GM20000 (cell line): Measurements from ENCODE around the gene SEC14L1.

Source experiments
- DNase-seq: peaks from one replicate; pipeline ENCODE4 v3.0.0; 2012; ENCODE audit warnings: low spot score
- TF ChIP-seq, protein P1 (sequence below): IDR thresholded peaks from 2 replicates; pipeline ENCODE4 v1.5.1; 2012; ENCODE audit warnings: mild to moderate bottlenecking, control low read depth; ENCODE audit errors: extremely low read depth, missing control alignments

Gene SEC14L1

DNA sequence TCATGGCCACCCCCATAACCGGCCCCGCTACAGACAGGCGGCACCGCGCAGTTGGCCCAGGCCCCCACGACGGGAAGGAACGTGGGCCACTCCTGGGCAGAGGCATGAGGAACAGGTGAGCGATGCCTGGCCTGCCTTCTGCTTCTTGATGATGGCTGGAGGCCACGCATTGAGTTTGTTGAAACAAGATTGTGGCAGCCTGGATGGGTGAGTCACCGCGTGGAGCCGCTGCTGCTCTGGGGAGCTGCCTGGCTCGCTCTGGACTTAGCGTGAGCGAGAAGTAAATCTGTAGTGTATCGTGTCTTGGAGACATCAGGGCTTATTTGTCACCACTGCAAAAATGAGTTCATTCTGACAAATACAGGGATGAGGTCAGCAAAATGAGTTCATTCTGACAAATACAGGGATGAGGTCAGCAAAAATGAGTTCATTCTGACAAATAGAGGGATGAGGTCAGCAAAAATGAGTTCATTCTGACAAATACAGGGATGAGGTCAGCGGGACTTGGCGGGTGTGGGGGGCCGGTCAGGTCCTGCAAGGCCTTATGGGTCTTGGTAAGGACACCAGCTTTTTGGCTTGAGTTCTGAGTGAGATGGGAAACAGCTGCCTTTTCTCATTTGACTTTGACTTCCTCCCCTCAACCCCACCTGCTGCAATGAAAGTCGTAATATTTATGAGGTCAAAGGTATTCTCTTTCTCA lies 93.0 kb downstream of the SEC14L1 start:
- peak; percentile 77 for DNase-seq
- TF ChIP-seq, protein P1, sequence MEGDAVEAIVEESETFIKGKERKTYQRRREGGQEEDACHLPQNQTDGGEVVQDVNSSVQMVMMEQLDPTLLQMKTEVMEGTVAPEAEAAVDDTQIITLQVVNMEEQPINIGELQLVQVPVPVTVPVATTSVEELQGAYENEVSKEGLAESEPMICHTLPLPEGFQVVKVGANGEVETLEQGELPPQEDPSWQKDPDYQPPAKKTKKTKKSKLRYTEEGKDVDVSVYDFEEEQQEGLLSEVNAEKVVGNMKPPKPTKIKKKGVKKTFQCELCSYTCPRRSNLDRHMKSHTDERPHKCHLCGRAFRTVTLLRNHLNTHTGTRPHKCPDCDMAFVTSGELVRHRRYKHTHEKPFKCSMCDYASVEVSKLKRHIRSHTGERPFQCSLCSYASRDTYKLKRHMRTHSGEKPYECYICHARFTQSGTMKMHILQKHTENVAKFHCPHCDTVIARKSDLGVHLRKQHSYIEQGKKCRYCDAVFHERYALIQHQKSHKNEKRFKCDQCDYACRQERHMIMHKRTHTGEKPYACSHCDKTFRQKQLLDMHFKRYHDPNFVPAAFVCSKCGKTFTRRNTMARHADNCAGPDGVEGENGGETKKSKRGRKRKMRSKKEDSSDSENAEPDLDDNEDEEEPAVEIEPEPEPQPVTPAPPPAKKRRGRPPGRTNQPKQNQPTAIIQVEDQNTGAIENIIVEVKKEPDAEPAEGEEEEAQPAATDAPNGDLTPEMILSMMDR, result no peak

DNA sequence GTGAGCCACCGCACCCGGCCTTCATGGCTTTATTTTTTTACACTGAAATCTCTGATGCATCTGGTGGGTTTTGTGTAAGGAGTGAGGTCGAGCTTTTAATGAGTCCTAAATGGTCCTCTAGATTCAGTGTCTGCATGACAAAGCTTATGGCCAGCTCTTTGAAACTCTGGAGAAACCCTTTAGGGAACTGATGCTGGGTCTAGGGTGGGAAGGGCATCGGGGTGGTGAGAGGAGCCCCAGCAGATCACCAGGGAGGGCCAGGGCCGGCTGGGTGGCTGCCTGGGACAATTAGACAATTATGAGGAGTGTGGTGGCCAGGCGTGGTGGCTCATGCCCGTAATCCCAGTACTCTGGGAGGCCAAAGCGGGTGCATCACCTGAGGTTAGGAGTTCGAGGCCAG lies 93.9 kb downstream of the SEC14L1 start:
- TF ChIP-seq, protein P1, result no peak

DNA sequence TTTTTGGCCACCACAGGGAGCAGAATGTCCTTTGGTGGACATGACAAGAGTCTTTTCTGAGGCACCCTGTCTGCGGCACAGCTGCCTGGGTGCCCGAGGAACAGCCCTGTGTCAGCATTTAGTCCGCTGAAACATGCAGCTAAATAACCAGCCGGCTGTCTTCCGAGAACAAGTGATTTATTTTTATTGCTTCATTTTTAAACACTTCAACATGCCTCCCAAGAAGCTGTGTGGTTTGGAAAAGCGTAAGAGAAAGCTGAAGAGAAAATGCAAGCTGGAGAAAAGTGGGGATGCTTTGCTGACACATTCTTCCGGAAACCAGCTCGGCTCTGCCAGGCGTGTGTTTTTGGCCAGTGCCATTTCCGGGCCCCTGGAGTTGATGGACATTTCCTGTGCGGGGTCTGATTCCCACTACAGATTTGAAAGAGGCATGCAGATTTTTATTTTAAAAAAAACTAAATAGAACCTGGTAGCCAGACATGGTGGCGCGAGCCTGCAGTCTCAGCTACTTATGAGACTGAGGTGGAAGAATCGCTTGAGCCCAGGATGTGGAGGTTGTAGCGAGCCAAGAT lies 94.7 kb downstream of the SEC14L1 start:
- DNase-seq, result no peak
- TF ChIP-seq, protein P1, result no peak

More for the DNA sequence above, 93.9 kb downstream of the SEC14L1 start:
- DNase-seq, result no peak

DNA sequence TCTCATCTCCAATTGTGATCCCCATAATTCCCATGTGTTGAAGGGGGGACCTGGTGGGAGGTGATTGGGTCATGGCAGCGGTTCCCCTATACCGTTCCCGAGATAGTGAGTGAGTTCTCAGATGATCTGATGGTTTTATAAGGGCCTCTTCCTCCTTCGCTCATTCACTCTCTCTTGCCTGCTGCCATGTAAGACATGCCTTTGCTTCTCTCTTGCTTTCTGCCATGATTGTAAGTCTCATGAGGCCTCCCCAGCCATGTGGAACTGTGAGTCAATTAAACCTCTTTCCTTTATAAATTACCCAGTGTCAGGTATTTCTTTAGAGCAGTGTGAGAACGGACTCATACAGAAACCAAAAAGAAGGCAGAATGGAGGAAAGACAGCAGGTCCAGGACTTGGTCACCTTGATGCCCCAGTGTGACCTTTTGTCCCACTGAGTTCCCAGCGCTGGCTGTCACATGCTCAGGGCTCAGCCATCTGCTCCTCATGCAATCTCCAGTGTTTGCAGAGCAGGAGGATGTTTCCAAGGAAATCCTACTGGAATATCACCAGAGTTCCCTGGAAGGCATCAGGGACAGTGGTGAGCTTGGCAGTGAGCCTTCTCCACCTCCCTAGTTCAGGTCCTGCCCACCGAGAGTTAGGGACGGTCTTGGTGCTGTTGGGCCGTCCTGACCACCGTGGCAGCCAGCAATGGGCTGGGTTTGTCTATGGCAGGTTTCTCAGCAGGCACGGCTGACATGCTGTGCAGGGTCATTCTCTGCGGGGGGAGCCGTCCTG lies 96.7 kb downstream of the SEC14L1 start:
- TF ChIP-seq, protein P1, result no peak
- no peak for DNase-seq

DNA sequence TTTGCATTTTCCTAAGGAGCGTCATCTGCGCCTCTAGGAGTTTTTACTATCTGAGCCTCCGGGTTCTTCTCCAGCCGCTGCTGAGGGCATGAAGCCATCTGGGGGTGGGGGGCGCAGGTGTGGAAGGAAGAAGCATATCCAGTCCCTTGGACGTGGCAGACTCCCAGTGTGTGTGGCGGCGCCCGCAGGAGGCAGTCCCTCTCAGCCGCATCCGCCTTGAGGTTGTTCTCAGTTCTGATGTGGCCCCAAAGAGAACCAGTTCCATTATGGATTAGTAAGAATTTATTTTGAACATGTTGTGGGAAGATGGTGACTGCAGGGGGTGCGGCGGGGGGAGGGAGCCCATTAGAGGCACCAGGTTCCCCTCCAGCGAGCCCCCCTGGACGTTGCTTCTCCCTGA lies 100.2 kb downstream of the SEC14L1 start:
- DNase-seq, result no peak
- TF ChIP-seq, protein P1, result no peak

DNA sequence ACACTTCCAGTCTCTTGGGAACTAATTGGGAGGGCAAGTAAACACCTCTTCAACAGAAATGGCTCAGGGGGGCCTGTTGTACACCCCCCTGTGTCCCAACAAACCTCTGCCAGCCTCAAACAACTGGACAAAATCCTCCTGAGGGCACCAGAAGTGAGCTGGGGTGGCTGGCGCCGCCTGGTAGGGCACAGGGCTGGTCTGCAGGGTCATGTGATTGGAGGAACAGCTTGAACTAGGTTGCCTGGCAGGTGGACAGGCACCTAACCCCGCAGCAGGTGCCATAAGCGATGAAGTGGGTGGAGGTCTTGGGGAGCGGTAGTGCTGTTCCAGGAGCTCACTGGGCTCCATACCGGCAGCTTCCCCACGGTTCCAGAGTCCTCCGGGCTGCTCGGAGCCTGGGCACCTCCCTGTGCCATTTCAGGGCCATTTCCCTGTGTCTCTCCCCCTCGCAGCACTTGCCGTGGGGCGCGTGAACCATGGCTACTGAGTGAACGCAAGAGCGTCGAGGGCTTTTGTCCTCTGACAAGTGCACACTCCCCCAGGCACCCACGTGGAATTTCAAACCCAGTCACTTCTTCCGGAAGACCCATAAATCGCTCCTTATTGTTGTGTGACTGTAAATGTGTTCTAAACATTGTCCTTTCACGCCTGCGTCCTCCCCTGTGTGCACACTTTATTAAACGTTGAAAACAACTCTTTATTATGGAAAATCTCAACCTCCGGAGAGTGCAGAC lies 101.5 kb downstream of the SEC14L1 start:
- TF ChIP-seq, protein P1, result no peak
- no peak for DNase-seq
